ENCODE data around the gene ACTL9. TPM values are rescaled to one million over a fixed set of nuclear protein-coding genes. Genes with fewer than 3 reads are reported as not detected.

The ACTL9 gene
- total and polyA plus RNA-seq, 2 donors (not counting 3 experiments of a cell fraction or from before 2014, with no cell fraction given) = not detected

DNA sequence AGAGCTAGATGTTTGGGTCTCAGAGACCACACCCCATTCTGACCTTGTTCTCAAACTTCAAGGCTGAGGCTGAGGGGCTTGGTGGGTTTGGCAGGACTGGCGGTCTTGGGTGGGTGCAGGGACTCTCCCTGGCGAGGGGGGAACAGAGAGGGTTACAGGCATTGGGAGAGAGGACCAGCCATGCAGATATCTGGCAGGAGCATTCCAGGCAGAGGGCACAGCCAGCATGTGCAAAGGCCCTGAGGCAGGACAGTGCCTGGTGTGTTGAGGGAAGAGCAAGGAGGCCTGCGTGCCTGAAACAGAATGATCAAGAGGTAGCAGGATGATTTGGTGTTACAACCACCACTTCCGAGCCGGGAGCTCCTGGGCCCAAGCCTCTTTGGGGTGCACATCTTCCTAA, 40.7 kb downstream of the ACTL9 start:
- intact Hi-C loops (cut with micrococcal nuclease) = no loop called here
- BruUV-seq (replicated peaks) = no TSS peak
- no peaks in the 10 kb centered on the region for H3K4me1 ChIP-seq (ENCODE audit: control insufficient read depth, extremely low read depth, insufficient read depth, low read length)
- TF ChIP-seq EZH2 (IDR thresholded peaks at IDR 0.05; ENCODE audit: borderline replicate concordance, low read depth, low read length, severe bottlenecking) (no peak), POLR2AphosphoS5 (IDR thresholded peaks at IDR 0.05; ENCODE audit: insufficient read depth, low read depth, low read length) (no peak), GATA2 (IDR thresholded peaks at IDR 0.05; ENCODE audit: insufficient read depth, insufficient read length, low read depth, low read length) (no peak), JUN (IDR thresholded peaks at IDR 0.05; ENCODE audit: borderline replicate concordance, insufficient read depth, insufficient read length, low read depth) (no peak), FOS (IDR thresholded peaks at IDR 0.05; ENCODE audit: borderline replicate concordance, insufficient read depth, low read length) (no peak), MYC (IDR thresholded peaks at IDR 0.05; ENCODE audit: low read depth, low read length) (no peak), POLR2A (IDR thresholded peaks at IDR 0.05; ENCODE audit: low read depth, low read length) (no peak)
- TF ChIP-seq, protein P1, sequence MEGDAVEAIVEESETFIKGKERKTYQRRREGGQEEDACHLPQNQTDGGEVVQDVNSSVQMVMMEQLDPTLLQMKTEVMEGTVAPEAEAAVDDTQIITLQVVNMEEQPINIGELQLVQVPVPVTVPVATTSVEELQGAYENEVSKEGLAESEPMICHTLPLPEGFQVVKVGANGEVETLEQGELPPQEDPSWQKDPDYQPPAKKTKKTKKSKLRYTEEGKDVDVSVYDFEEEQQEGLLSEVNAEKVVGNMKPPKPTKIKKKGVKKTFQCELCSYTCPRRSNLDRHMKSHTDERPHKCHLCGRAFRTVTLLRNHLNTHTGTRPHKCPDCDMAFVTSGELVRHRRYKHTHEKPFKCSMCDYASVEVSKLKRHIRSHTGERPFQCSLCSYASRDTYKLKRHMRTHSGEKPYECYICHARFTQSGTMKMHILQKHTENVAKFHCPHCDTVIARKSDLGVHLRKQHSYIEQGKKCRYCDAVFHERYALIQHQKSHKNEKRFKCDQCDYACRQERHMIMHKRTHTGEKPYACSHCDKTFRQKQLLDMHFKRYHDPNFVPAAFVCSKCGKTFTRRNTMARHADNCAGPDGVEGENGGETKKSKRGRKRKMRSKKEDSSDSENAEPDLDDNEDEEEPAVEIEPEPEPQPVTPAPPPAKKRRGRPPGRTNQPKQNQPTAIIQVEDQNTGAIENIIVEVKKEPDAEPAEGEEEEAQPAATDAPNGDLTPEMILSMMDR (IDR thresholded peaks at IDR 0.05; ENCODE audit: extremely low read depth in 1 of 2, insufficient read depth in 1 of 2, low read depth in 1 of 2, low read length in 2 of 2) = no peak
- TF ChIP-seq, protein P2, sequence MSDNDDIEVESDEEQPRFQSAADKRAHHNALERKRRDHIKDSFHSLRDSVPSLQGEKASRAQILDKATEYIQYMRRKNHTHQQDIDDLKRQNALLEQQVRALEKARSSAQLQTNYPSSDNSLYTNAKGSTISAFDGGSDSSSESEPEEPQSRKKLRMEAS (IDR thresholded peaks at IDR 0.05; ENCODE audit: insufficient read depth, insufficient read length) = no peak
- dilution Hi-C loops (cut with MboI; ENCODE audit: extremely low pct_ligation_motif_present, low sequenced_read_pairs) = no loop called here
- no peaks in the 10 kb centered on the region for H3K9me3 ChIP-seq (replicated peaks; ENCODE audit: control insufficient read depth, insufficient read depth, low read length)
- H3K27me3 ChIP-seq (ENCODE audit: control insufficient read depth in 2 of 2, insufficient read depth in 2 of 2, low read length in 2 of 2) = no peaks in the 10 kb centered on the region
- no peak overlapping the region for H3K9ac ChIP-seq (replicated peaks; ENCODE audit: extremely low read depth, insufficient read depth, low read length)
- H3K27ac ChIP-seq (ENCODE audit: insufficient read depth, low read depth, low read length) = no peak overlapping the region
- no peaks in the 10 kb centered on the region for H3K36me3 ChIP-seq (ENCODE audit: control insufficient read depth in 2 of 2, extremely low read depth in 1 of 2, insufficient read depth in 2 of 2, low read length in 2 of 2)
- ChIA-PET CTCF (interaction anchor here (0.9 kb wide), 1 partner anchor 16 kb away, joined by 3 read pairs; no protein-coding TSS in a partner anchor), POLR2A (no interaction called here)
- H2AFZ ChIP-seq (ENCODE audit: low read depth, low read length) = no peak overlapping the region
- H3K9me1 ChIP-seq (replicated peaks; ENCODE audit: control insufficient read depth, extremely low read depth, insufficient read depth, low read length) = no peaks in the 10 kb centered on the region
- FAIRE-seq (no peak), DNase-seq (ENCODE audit: low read depth, low spot score) (no peak)
- H3K4me2 ChIP-seq (ENCODE audit: insufficient read depth, low read length) = no peak overlapping the region
- no peak overlapping the region for H3K4me3 ChIP-seq (replicated peaks in 1 of 3; ENCODE audit: insufficient read depth in 1 of 3, low read depth in 1 of 3, low read length in 3 of 3)
- H3K79me2 ChIP-seq (ENCODE audit: control insufficient read depth, insufficient read depth, low read length) = no peaks in the 10 kb centered on the region
- H4K20me1 ChIP-seq (replicated peaks; ENCODE audit: control insufficient read depth, extremely low read depth, insufficient read depth, low read length) = no peaks in the 10 kb centered on the region
